Rectal smooth muscle tissue (tissue), 1 donor: ENCODE measurements around the gene UQCRH.
"Not testable (repeated sequence)": the region's sequence is repeated elsewhere in the genome, so short reads cannot be mapped to it uniquely, and the experiment has no call there.

ENCODE experiments used
- H3K27ac ChIP-seq: one replicate; pipeline ENCODE4 v1.7.0; 2013; ENCODE audit warnings: low read depth, low read length, inconsistent platforms
- H3K27me3 ChIP-seq: one replicate; pipeline ENCODE4 v1.7.0; 2013; ENCODE audit warnings: low read length; ENCODE audit not compliant: control insufficient read depth, insufficient read depth
- H3K36me3 ChIP-seq: one replicate; pipeline ENCODE4 v1.7.0; 2013; ENCODE audit warnings: low read length; ENCODE audit not compliant: control insufficient read depth, insufficient read depth
- H3K4me1 ChIP-seq: one replicate; pipeline ENCODE4 v1.7.0; 2013; ENCODE audit warnings: low read length; ENCODE audit not compliant: control insufficient read depth, insufficient read depth
- H3K4me3 ChIP-seq: one replicate; pipeline ENCODE4 v1.7.0; 2013; ENCODE audit warnings: low read length
- H3K9ac ChIP-seq: one replicate; pipeline ENCODE4 v1.7.0; 2013; ENCODE audit warnings: low read length

The UQCRH gene

GRCh38 chr1:46329807-46330206 lies 26.3 kb downstream of the UQCRH start:
- not testable (repeated sequence) for H3K27ac ChIP-seq, H3K36me3 ChIP-seq, H3K27me3 ChIP-seq, H3K4me3 ChIP-seq, H3K4me1 ChIP-seq, H3K9ac ChIP-seq

- not testable (repeated sequence) for H3K4me3 ChIP-seq, H3K27me3 ChIP-seq, H3K27ac ChIP-seq, H3K4me1 ChIP-seq, H3K36me3 ChIP-seq, H3K9ac ChIP-seq
Measured at GRCh38 chr1:46330381-46330780, 26.9 kb downstream of the UQCRH start.

GRCh38 chr1:46331786-46332540 lies 28.5 kb downstream of the UQCRH start:
- not testable (repeated sequence) for H3K9ac ChIP-seq, H3K27ac ChIP-seq, H3K27me3 ChIP-seq, H3K36me3 ChIP-seq, H3K4me1 ChIP-seq, H3K4me3 ChIP-seq

GRCh38 chr1:46333300-46334029 lies 30.0 kb downstream of the UQCRH start:
- no peaks in the 10 kb centered on the region for H3K36me3 ChIP-seq
- no peaks in the 10 kb centered on the region for H3K27me3 ChIP-seq
- no peaks in the 10 kb centered on the region for H3K4me1 ChIP-seq
- H3K9ac ChIP-seq = no peak overlapping the region
- no peak overlapping the region for H3K27ac ChIP-seq
- no peak overlapping the region for H3K4me3 ChIP-seq

GRCh38 chr1:46334030-46334384 lies 30.5 kb downstream of the UQCRH start:
- Histone ChIP-seq H3K4me1 (no peaks in the 10 kb centered on the region), H3K4me3 (no peak overlapping the region), H3K27me3 (no peaks in the 10 kb centered on the region), H3K36me3 (no peaks in the 10 kb centered on the region), H3K27ac (no peak overlapping the region), H3K9ac (no peak overlapping the region)

- Histone ChIP-seq H3K27me3 (no peaks in the 10 kb centered on the region), H3K36me3 (no peaks in the 10 kb centered on the region), H3K27ac (no peak overlapping the region), H3K4me3 (no peak overlapping the region), H3K9ac (no peak overlapping the region), H3K4me1 (no peaks in the 10 kb centered on the region)
Measured at GRCh38 chr1:46335081-46335480, 31.6 kb downstream of the UQCRH start.

GRCh38 chr1:46337409-46337808 lies 33.9 kb downstream of the UQCRH start:
- H3K4me1 ChIP-seq = not testable (repeated sequence)

GRCh38 chr1:46340404-46341221 lies 37.1 kb downstream of the UQCRH start, which contains the start of gene NSUN4:
Gene NSUN4, plus strand, starts transcription at chr1:46340807. Its CDS starts 20 bp downstream, at chr1:46340827.
- Histone ChIP-seq H3K27me3 (no peaks in the 10 kb centered on the region), H3K27ac (peak within 1 kb of the TSS; percentile 94), H3K4me1 (no peaks in the 10 kb centered on the region), H3K36me3 (peaks cover 14% of the 10 kb centered on the region), H3K9ac (peak within 1 kb of the TSS; percentile 99), H3K4me3 (peak within 1 kb of the TSS; percentile 98)

More at GRCh38 chr1:46337409-46337808, 33.9 kb downstream of the UQCRH start:
- not testable (repeated sequence) for H3K27ac ChIP-seq, H3K4me3 ChIP-seq, H3K27me3 ChIP-seq, H3K9ac ChIP-seq, H3K36me3 ChIP-seq

GRCh38 chr1:46341222-46342083 lies 38.0 kb downstream of the UQCRH start:
- H3K4me3 ChIP-seq = peak overlapping the region; percentile 98
- peak overlapping the region; percentile 94 for H3K27ac ChIP-seq
- peak overlapping the region; percentile 38 for H3K9ac ChIP-seq
- H3K4me1 ChIP-seq = no peaks in the 10 kb centered on the region
- peaks cover 14% of the 10 kb centered on the region for H3K36me3 ChIP-seq
- no peaks in the 10 kb centered on the region for H3K27me3 ChIP-seq

GRCh38 chr1:46342084-46342656 lies 38.7 kb downstream of the UQCRH start:
- Histone ChIP-seq H3K9ac (no peak overlapping the region), H3K27me3 (no peaks in the 10 kb centered on the region), H3K36me3 (peaks cover 17% of the 10 kb centered on the region), H3K4me3 (no peak overlapping the region), H3K27ac (peak overlapping the region; percentile 94), H3K4me1 (no peaks in the 10 kb centered on the region)

- H3K9ac ChIP-seq = no peak overlapping the region
- H3K27ac ChIP-seq = no peak overlapping the region
- no peaks in the 10 kb centered on the region for H3K27me3 ChIP-seq
- no peak overlapping the region for H3K4me3 ChIP-seq
- no peaks in the 10 kb centered on the region for H3K4me1 ChIP-seq
- peaks cover 17% of the 10 kb centered on the region for H3K36me3 ChIP-seq
Measured at GRCh38 chr1:46342677-46343350, 39.3 kb downstream of the UQCRH start.
